Renal pelvis (tissue), 4 donors: ENCODE results near the gene GAB2. TPM values are rescaled to one million over a fixed set of nuclear protein-coding genes. Genes with fewer than 3 reads are reported as not detected.

Source experiments
- DNase-seq: peaks from one replicate; pipeline ENCODE4 v3.0.0-alpha.2; 2013
- polyA plus RNA-seq, 3 donors: library from polyadenylated mRNA; unstranded; fragments of 120-200 nt; gene quantifications; one replicate each; pipeline ENCODE4 v1.2.1, GENCODE V29; 2013; ENCODE audit not compliant: insufficient read length in 3 of 3

Gene GAB2
- polyA plus RNA-seq, 3 donors = 17.1 to 19.8 (median 17.8) TPM

GRCh38 chr11:78207532-78208256, 209.9 kb downstream of the GAB2 start:
- DNase-seq = no peak

GRCh38 chr11:78205691-78206090, 211.9 kb downstream of the GAB2 start:
- DNase-seq = no peak

- DNase-seq = no peak
Measured at GRCh38 chr11:78205256-78205655, 212.4 kb downstream of the GAB2 start.

- DNase-seq = no peak
Measured at GRCh38 chr11:78203184-78203583, 214.4 kb downstream of the GAB2 start.

GRCh38 chr11:78202733-78203167, 214.9 kb downstream of the GAB2 start:
- no peak for DNase-seq

- DNase-seq = no peak
Measured at GRCh38 chr11:78201096-78201818, 216.4 kb downstream of the GAB2 start.

- no peak for DNase-seq
Measured at GRCh38 chr11:78200553-78200952, 217.1 kb downstream of the GAB2 start.

- DNase-seq = no peak
Measured at GRCh38 chr11:78200061-78200460, 217.6 kb downstream of the GAB2 start.

GRCh38 chr11:78199653-78200015, 218.0 kb downstream of the GAB2 start:
- no peak for DNase-seq

- no peak for DNase-seq
Measured at GRCh38 chr11:78199015-78199652, 218.5 kb downstream of the GAB2 start.

- no peak for DNase-seq
Measured at GRCh38 chr11:78197816-78198215, 219.8 kb downstream of the GAB2 start.

- no peak for DNase-seq
Measured at GRCh38 chr11:78196661-78197091, 220.9 kb downstream of the GAB2 start.

- DNase-seq = peak; percentile 38
Measured at GRCh38 chr11:78195917-78196560, 221.6 kb downstream of the GAB2 start.

- no peak for DNase-seq
Measured at GRCh38 chr11:78194490-78194889, 223.1 kb downstream of the GAB2 start.

- no peak for DNase-seq
Measured at GRCh38 chr11:78193806-78194205, 223.8 kb downstream of the GAB2 start.

GRCh38 chr11:78192911-78193351, 224.7 kb downstream of the GAB2 start:
- no peak for DNase-seq

- peak; percentile 37 for DNase-seq
Measured at GRCh38 chr11:78192223-78192719, 225.3 kb downstream of the GAB2 start.

- no peak for DNase-seq
Measured at GRCh38 chr11:78190871-78191538, 226.6 kb downstream of the GAB2 start.

- no peak for DNase-seq
Measured at GRCh38 chr11:78190374-78190773, 227.2 kb downstream of the GAB2 start.

- DNase-seq = no peak
Measured at GRCh38 chr11:78189851-78190250, 227.8 kb downstream of the GAB2 start.

GRCh38 chr11:78189174-78189724, 228.4 kb downstream of the GAB2 start:
- no peak for DNase-seq
